NB4 (cell line): ENCODE measurements around the gene CPN2.

Experiments used
- DNase-seq: peaks from one replicate; pipeline ENCODE4 v3.0.0; 2010; ENCODE audit warnings: low read depth
- H3K4me3 ChIP-seq: one replicate; pipeline ENCODE4 v1.5.1; 2011; ENCODE audit warnings: mild to moderate bottlenecking, low read depth, low read length, moderate library complexity
- MYC ChIP-seq: IDR thresholded peaks from 2 replicates; pipeline ENCODE4 v1.6.1; 2011; ENCODE audit warnings: low read depth, low read length
- POLR2A ChIP-seq: IDR thresholded peaks from 2 replicates; pipeline ENCODE4 v1.6.1; 2011; ENCODE audit warnings: mild to moderate bottlenecking; ENCODE audit not compliant: insufficient read length; ENCODE audit errors: extremely low read depth
- TF ChIP-seq, protein P1 (sequence below): IDR thresholded peaks from one replicate; pipeline ENCODE4 v1.5.1; 2012; ENCODE audit warnings: low read depth, low read length
- TF ChIP-seq, protein P2 (sequence below): IDR thresholded peaks from 2 replicates; pipeline ENCODE4 v1.6.1; 2011; ENCODE audit warnings: low read depth, low read length

CPN2 gene

DNA sequence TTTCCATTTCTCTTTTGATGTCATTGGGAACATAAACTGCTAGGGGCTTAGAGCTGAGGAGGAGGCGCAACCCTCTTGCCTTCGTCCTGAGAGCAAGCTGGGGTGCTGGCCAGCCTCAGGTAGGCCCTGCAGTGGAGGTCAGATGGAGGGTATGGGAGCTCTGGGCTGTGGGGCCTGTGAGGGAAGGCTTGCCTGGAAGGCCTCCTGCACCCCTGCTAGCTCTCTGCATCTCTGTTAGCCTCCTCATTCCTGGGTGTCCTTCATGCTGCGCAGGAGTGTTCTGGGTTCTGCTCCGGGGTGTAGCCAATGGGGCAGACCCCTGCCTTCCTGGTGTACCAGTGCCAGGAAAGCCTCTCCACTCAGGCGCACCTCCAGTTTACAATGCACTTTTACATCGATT lies 36.1 kb upstream of the CPN2 start:
- TF ChIP-seq, protein P1, sequence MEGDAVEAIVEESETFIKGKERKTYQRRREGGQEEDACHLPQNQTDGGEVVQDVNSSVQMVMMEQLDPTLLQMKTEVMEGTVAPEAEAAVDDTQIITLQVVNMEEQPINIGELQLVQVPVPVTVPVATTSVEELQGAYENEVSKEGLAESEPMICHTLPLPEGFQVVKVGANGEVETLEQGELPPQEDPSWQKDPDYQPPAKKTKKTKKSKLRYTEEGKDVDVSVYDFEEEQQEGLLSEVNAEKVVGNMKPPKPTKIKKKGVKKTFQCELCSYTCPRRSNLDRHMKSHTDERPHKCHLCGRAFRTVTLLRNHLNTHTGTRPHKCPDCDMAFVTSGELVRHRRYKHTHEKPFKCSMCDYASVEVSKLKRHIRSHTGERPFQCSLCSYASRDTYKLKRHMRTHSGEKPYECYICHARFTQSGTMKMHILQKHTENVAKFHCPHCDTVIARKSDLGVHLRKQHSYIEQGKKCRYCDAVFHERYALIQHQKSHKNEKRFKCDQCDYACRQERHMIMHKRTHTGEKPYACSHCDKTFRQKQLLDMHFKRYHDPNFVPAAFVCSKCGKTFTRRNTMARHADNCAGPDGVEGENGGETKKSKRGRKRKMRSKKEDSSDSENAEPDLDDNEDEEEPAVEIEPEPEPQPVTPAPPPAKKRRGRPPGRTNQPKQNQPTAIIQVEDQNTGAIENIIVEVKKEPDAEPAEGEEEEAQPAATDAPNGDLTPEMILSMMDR = no peak
- TF ChIP-seq, protein P2, sequence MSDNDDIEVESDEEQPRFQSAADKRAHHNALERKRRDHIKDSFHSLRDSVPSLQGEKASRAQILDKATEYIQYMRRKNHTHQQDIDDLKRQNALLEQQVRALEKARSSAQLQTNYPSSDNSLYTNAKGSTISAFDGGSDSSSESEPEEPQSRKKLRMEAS = no peak
- TF ChIP-seq MYC = no peak
- no peak overlapping the region for H3K4me3 ChIP-seq
- DNase-seq = no peak

DNA sequence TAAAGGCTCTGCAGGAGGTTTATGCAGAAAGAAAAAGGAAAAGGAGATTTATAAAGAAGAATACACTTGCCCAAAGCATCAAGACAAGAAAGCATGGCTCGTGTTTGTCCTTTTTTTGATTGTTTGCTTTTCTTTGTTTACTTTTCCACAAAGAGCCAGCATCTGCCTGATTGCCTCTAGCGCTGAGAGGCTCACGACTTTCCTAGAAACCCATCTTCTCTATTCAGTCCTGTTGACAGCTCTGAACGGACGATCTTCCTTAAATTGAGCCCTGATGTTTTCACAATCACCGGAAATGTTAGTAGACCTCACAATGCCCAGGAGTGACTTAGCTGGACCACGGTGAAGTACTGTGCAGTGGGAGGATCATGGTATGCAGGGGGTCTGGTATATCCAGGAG lies 35.5 kb upstream of the CPN2 start:
- no peak overlapping the region for H3K4me3 ChIP-seq
- TF ChIP-seq, protein P2 = no peak
- TF ChIP-seq, protein P1 = no peak
- TF ChIP-seq POLR2A = no peak
- no peak for TF ChIP-seq MYC
- peak; percentile 25 for DNase-seq

DNA sequence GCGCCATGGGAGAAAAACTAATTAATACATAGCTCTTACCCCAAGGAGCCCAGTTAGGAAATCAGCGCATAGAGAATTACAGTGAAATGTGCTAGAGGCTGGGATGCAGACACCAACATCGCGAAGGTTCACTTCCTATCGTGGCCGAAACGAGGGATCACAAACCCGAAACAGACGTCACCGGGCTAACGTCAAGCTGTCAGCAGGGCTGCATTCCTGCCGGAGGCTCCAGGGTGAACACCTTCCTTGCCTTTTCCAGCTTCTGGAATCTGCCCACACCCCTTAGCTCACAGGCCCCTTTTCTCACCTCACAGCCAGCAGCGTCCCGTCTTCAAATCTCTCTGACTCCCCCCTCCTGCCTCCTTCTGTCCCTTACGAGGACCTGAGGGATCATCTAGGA lies 34.9 kb upstream of the CPN2 start:
- TF ChIP-seq, protein P1 = no peak
- no peak for TF ChIP-seq MYC
- H3K4me3 ChIP-seq = no peak overlapping the region

DNA sequence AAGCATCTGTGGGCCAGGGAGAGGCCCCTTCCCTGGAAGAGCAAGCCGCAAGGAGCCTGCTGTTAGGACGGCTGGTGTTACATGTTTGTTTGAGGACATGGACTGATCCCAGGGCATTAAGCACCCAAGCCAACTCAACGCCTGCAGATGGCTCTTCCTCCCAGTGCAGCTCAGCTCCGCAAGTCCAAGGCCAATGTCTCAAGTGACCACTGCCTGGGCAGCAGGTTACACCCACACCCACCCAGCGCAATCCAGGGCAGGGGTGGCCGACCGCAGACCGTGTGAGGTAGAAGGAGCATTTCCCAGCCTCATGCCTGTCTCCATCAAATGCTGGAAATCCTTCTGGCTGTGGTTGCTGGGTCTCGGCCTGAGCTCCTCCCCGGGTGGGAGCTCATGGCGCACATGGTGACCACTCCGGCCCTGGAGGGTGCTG lies 33.5 kb upstream of the CPN2 start:
- TF ChIP-seq, protein P2 = no peak
- TF ChIP-seq POLR2A (no peak), MYC (no peak)
- TF ChIP-seq, protein P1 = no peak
- H3K4me3 ChIP-seq = no peak overlapping the region
- DNase-seq = no peak

More for the DNA sequence above, 34.9 kb upstream of the CPN2 start:
- no peak for DNase-seq

DNA sequence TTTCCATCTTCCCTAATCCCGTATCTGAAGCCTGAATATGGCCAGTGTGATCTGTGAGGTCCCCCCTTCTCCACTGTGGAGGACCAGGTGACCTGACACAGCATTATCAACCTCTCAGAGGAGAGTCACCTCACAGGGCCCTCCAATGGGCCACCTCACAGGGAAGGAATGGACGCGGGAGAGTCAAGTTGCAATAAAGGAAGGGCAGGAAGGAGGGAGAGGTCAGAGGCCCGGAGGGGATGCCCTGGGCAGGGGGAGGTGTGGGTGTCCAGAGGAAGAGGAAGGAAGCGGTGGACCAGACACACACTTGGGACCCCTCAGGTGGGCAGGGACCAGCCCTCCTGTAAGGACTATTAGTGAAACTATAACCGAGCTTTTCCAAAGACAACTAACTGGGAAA lies 33.0 kb upstream of the CPN2 start:
- TF ChIP-seq, protein P1 = no peak
- TF ChIP-seq MYC (no peak), POLR2A (no peak)
- TF ChIP-seq, protein P2 = no peak
- DNase-seq = no peak
- H3K4me3 ChIP-seq = no peak overlapping the region

DNA sequence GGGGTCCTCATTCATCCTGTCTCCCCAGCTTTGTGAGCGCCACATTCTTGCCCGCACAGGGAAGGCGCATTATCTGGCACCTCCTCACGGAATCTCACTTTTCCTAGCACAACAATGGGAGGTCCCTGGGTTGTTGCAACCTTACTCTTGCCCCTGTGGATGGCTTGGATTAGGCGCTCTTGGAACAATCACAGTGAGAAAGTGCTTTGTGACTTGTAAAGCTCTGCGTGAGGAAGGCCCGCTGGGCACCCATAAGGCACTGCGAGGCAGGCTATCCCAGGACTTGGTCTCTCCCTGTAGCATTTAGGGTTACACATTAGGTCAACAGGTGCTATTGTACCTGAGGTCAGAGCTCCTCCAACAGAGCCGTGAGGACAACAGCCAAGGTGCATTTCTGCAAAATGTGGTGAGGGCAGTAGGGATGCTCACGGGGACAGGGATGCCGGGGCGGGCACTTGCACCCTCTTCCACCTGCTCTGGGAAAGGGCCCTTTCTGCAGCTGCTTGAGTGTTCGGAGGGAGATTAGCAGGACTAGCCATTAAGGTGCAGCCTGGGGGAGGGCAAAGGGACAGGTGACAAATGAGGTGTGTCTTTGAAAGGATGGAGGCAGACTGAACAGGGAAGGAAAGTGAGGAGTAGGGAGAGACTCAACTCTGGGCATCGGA lies 32.3 kb upstream of the CPN2 start:
- TF ChIP-seq, protein P2 = no peak
- TF ChIP-seq POLR2A (no peak), MYC (no peak)
- TF ChIP-seq, protein P1 = no peak
- no peak for DNase-seq
- no peak overlapping the region for H3K4me3 ChIP-seq
